Left ventricle myocardium inferior (tissue), 1 donor: ENCODE data around the gene ZAP70. TPM values are rescaled to one million over a fixed set of nuclear protein-coding genes. Genes with fewer than 3 reads are reported as not detected.

Experiments
- DNase-seq: peaks from one replicate; pipeline ENCODE4 v3.0.0-alpha.2; 2020
- H3K27ac ChIP-seq: fragments of 200-600 bp; replicated peaks from 2 replicates; pipeline ENCODE4 v1.8.0; 2021
- H3K27me3 ChIP-seq: fragments of 200-600 bp; 2 replicates; pipeline ENCODE4 v1.8.0; 2021; ENCODE audit warnings: low read depth
- H3K36me3 ChIP-seq: fragments of 200-600 bp; 2 replicates; pipeline ENCODE4 v1.8.0; 2021
- H3K4me1 ChIP-seq: fragments of 200-600 bp; 2 replicates; pipeline ENCODE4 v1.8.0; 2021
- H3K4me3 ChIP-seq: fragments of 200-600 bp; 2 replicates; pipeline ENCODE4 v1.8.0; 2021; ENCODE audit warnings: mild to moderate bottlenecking, moderate library complexity
- H3K9me3 ChIP-seq: fragments of 200-600 bp; replicated peaks from 2 replicates; pipeline ENCODE4 v1.8.0; 2021
- intact Hi-C: fragments of 100-400 bp; cut with micrococcal nuclease; formaldehyde crosslinking; loops from one replicate; pipeline ENCODE4 v1.11.0; 2022
- total RNA-seq: library from RNA; stranded (reverse); fragmentation: NEBNext Ultra II Directional; extraction: Animal tissue kit (Norgen Biotek cat#: 25700); gene quantifications from one replicate; pipeline ENCODE4 v1.2.1, GENCODE V29; 2021
- TF ChIP-seq, protein P1 (sequence below): fragments of 200-600 bp; IDR thresholded peaks from 2 replicates; pipeline ENCODE4 v1.8.0; 2021; ENCODE audit warnings: antibody characterized with exemption, mild to moderate bottlenecking, borderline replicate concordance
- donor health status: DM: no; HTN: yes; CAD: no; lungs with severe emphysema.

ZAP70 gene
- total RNA-seq, 1 donor from 2014 or later: 0.55 TPM

- no peak for DNase-seq
- Histone ChIP-seq H3K27me3 (no peaks in the 10 kb centered on the region), H3K9me3 (no peaks in the 10 kb centered on the region), H3K36me3 (peaks cover 88% of the 10 kb centered on the region), H3K4me1 (peaks cover 55% of the 10 kb centered on the region), H3K27ac (peak overlapping the region; percentile 8), H3K4me3 (no peak overlapping the region)
- intact Hi-C loops: no loop called here
- TF ChIP-seq, protein P1, sequence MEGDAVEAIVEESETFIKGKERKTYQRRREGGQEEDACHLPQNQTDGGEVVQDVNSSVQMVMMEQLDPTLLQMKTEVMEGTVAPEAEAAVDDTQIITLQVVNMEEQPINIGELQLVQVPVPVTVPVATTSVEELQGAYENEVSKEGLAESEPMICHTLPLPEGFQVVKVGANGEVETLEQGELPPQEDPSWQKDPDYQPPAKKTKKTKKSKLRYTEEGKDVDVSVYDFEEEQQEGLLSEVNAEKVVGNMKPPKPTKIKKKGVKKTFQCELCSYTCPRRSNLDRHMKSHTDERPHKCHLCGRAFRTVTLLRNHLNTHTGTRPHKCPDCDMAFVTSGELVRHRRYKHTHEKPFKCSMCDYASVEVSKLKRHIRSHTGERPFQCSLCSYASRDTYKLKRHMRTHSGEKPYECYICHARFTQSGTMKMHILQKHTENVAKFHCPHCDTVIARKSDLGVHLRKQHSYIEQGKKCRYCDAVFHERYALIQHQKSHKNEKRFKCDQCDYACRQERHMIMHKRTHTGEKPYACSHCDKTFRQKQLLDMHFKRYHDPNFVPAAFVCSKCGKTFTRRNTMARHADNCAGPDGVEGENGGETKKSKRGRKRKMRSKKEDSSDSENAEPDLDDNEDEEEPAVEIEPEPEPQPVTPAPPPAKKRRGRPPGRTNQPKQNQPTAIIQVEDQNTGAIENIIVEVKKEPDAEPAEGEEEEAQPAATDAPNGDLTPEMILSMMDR: no peak
Observed at GRCh38 chr2:97760480-97761049, 47.2 kb downstream of the ZAP70 start.

- TF ChIP-seq, protein P1: no peak
Observed at GRCh38 chr2:97761192-97761591, 47.8 kb downstream of the ZAP70 start.

GRCh38 chr2:97763176-97763845, 49.9 kb downstream of the ZAP70 start:
- no peak overlapping the region for H3K27ac ChIP-seq
- H3K9me3 ChIP-seq: no peaks in the 10 kb centered on the region
- intact Hi-C loops: no loop called here
- H3K27me3 ChIP-seq: no peaks in the 10 kb centered on the region
- TF ChIP-seq, protein P1: no peak
- no peak overlapping the region for H3K4me3 ChIP-seq
- peaks cover 71% of the 10 kb centered on the region for H3K36me3 ChIP-seq
- DNase-seq: no peak
- peaks cover 74% of the 10 kb centered on the region for H3K4me1 ChIP-seq

More at GRCh38 chr2:97761192-97761591, 47.8 kb downstream of the ZAP70 start:
- H3K4me3 ChIP-seq: no peak overlapping the region
- H3K36me3 ChIP-seq: peaks cover 88% of the 10 kb centered on the region
- intact Hi-C loops: no loop called here
- no peaks in the 10 kb centered on the region for H3K27me3 ChIP-seq
- no peaks in the 10 kb centered on the region for H3K9me3 ChIP-seq
- peaks cover 56% of the 10 kb centered on the region for H3K4me1 ChIP-seq
- no peak for DNase-seq
- H3K27ac ChIP-seq: peak overlapping the region; percentile 27

DNA sequence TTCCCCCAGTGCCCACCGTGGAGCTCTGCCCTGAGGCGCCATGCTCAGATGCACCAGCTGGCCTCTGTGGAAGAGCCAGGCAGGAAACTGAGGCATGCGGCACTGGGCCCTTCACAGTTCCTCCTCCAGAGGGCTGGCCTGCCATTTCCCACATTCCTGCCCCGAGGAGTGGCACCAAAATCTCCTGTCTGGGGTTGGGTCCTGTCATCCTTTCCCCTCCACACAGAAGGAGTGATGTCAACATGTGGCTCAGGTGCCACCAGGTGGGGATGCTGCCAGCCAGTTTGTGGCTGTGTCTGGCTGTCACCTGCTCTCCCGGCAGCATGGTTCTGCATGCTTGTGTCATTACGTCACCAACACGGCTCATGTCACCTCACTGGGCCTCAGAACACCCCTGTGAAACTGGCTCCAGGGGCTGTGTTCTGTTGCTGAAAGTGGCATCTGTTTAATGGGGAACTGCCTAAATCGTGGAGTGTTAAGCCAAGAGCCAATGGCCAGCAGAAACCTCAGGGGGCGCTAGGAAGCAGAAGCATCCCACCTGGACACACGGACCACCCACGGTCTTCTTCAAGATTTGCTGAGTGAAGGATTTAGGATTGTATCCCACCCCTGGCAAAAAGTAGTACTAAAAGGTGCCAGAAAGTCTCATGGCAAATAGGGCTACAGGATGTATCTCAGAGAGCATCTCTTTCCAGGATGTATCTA, 51.3 kb downstream of the ZAP70 start:
- no peak for DNase-seq
- peaks cover 72% of the 10 kb centered on the region for H3K4me1 ChIP-seq
- TF ChIP-seq, protein P1: no peak
- intact Hi-C loops: no loop called here
- H3K9me3 ChIP-seq: no peaks in the 10 kb centered on the region
- no peak overlapping the region for H3K4me3 ChIP-seq
- H3K27me3 ChIP-seq: no peaks in the 10 kb centered on the region
- peaks cover 57% of the 10 kb centered on the region for H3K36me3 ChIP-seq
- peak overlapping the region; percentile 66 for H3K27ac ChIP-seq

DNA sequence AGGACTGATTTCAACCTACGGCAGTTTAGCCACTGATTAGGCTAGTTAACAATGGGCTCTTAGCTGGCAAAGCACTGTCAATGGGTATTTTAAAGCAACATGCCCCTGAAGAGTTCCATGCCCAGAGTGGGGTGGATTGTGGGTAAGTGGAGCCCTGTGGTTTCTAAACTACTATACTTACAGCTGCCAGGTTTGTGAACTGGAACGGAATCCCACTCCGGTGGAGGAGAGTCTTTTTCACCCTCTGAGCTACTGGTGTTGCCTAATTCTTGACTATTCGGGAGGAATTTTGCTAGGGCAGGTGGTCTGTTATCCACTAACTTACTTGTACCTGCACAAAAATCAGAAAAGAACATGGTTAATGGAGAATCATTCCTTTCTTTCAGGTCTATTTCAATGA, 52.6 kb downstream of the ZAP70 start:
- H3K9me3 ChIP-seq: no peaks in the 10 kb centered on the region
- DNase-seq: no peak
- TF ChIP-seq, protein P1: no peak
- H3K36me3 ChIP-seq: peaks cover 45% of the 10 kb centered on the region
- H3K27me3 ChIP-seq: no peaks in the 10 kb centered on the region
- intact Hi-C loops: no loop called here
- peak overlapping the region; percentile 66 for H3K27ac ChIP-seq
- H3K4me3 ChIP-seq: no peak overlapping the region
- peaks cover 66% of the 10 kb centered on the region for H3K4me1 ChIP-seq
